Adipocyte (in vitro differentiated cells): ENCODE results near the gene MTOR.
A peak's percentile ranks its signal among the peaks of the same experiment; 100 is the strongest.
"Not testable (repeated sequence)": the region's sequence is repeated elsewhere in the genome, so short reads cannot be mapped to it uniquely, and the experiment has no call there.

Experiments
- DNase-seq: peaks from one replicate; pipeline ENCODE4 v3.0.0-alpha.2; 2015; ENCODE audit warnings: low read depth
- H3K27me3 ChIP-seq: replicated peaks from 2 replicates; pipeline ENCODE4 v1.7.0; 2013; ENCODE audit warnings: mild to moderate bottlenecking, low read length, moderate library complexity; ENCODE audit not compliant: control insufficient read depth, insufficient read depth
- H3K36me3 ChIP-seq: 2 replicates; pipeline ENCODE4 v1.7.0; 2013; ENCODE audit warnings: low read length, mild to moderate bottlenecking, moderate library complexity; ENCODE audit not compliant: control insufficient read depth, insufficient read depth, severe bottlenecking
- H3K4me1 ChIP-seq: 2 replicates; pipeline ENCODE4 v1.7.0; 2013; ENCODE audit warnings: mild to moderate bottlenecking, low read length, moderate library complexity; ENCODE audit not compliant: control insufficient read depth, insufficient read depth
- H3K4me3 ChIP-seq: 2 replicates; pipeline ENCODE4 v1.7.0; 2013; ENCODE audit warnings: mild to moderate bottlenecking, low read length, moderate library complexity
- H3K9ac ChIP-seq: 2 replicates; pipeline ENCODE4 v1.7.0; 2013; ENCODE audit warnings: mild to moderate bottlenecking, low read length, moderate library complexity
- H3K9me3 ChIP-seq: 2 replicates; pipeline ENCODE4 v1.7.0; 2013; ENCODE audit warnings: mild to moderate bottlenecking, low read length, moderate library complexity; ENCODE audit not compliant: control insufficient read depth

The MTOR gene

DNA sequence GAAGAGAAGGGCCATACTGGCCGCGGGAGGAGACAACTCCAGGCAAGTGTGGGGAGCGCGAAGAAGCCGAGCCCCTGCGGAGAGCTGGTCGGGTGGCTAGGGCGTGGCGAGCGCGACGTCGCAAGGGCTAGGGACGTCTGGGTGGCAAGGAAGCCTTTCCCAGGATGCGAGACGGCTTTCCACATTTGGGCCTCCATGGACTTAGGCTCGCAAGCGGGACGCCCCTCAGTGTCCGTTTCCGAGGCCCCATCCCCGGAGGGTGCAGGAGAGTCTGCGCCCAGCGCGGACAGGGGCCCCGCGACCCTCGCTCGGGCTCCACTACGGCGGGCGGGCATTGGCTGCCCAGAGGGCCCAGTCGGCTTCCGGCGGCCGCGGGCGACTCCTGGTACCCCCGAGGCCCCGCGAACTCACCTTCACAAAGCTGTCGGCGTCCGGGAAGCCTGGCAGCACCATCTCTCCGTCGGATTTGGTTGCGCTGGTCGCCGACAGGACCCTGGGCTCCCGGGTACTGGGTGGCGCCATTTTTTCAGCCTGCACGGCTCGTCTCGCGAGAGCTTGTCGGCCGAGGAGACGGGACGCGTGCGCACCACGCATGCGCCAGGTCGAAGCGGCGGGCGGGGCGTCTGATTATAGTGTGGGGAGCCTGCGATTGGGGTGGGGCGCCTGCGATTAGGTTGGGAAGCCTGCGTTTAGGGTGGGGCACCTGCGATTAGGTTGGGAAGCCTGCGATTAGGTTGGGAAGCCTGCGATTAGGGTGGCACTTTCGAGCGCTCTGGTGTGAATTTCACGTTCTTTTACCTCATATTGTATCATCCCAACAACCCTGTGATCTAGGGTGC is 162.8 kb downstream of the MTOR start, which contains the start of gene EXOSC10:
EXOSC10 (minus strand) TSS at position 560 of the 839 bp plus-strand sequence; CDS start at position 522, 38 bp downstream.
- Histone ChIP-seq H3K4me1 (peaks cover 15% of the 10 kb centered on the region), H3K4me3 (peak within 1 kb of the TSS; percentile 99), H3K36me3 (peaks cover 24% of the 10 kb centered on the region), H3K9ac (peak within 1 kb of the TSS; percentile 99), H3K9me3 (no peaks in the 10 kb centered on the region), H3K27me3 (no peaks in the 10 kb centered on the region)
- peak; percentile 98 for DNase-seq

GRCh38 chr1:11098931-11099309 is 163.4 kb downstream of the MTOR start:
- no peak for DNase-seq
- Histone ChIP-seq H3K4me3 (peak overlapping the region; percentile 99), H3K36me3 (peaks cover 30% of the 10 kb centered on the region), H3K9ac (peak overlapping the region; percentile 99), H3K4me1 (peaks cover 15% of the 10 kb centered on the region), H3K27me3 (no peaks in the 10 kb centered on the region), H3K9me3 (no peaks in the 10 kb centered on the region)

- H3K9ac ChIP-seq, H3K4me3 ChIP-seq, H3K9me3 ChIP-seq, H3K27me3 ChIP-seq, DNase-seq: not testable (repeated sequence)
- Histone ChIP-seq H3K4me1 (peaks cover 14% of the 10 kb centered on the region), H3K36me3 (peaks cover 53% of the 10 kb centered on the region)
Measured at GRCh38 chr1:11083784-11084183, 178.6 kb downstream of the MTOR start.

GRCh38 chr1:11080931-11081330 is 181.4 kb downstream of the MTOR start:
- H3K9me3 ChIP-seq, result no peaks in the 10 kb centered on the region
- H3K36me3 ChIP-seq, result peaks cover 46% of the 10 kb centered on the region
- H3K27me3 ChIP-seq, result no peaks in the 10 kb centered on the region
- no peak overlapping the region for H3K9ac ChIP-seq
- H3K4me1 ChIP-seq, result peaks cover 22% of the 10 kb centered on the region
- H3K4me3 ChIP-seq, result no peak overlapping the region
- DNase-seq, result no peak

- no peaks in the 10 kb centered on the region for H3K27me3 ChIP-seq
- peaks cover 68% of the 10 kb centered on the region for H3K36me3 ChIP-seq
- no peak overlapping the region for H3K9ac ChIP-seq
- H3K4me3 ChIP-seq, result no peak overlapping the region
- H3K4me1 ChIP-seq, result peaks cover 22% of the 10 kb centered on the region
- no peaks in the 10 kb centered on the region for H3K9me3 ChIP-seq
- DNase-seq, result peak; percentile 14
Measured at GRCh38 chr1:11078631-11079030, 183.7 kb downstream of the MTOR start.

GRCh38 chr1:11073398-11073797 is 189.0 kb downstream of the MTOR start:
- H3K4me1 ChIP-seq, H3K27me3 ChIP-seq, H3K9me3 ChIP-seq, H3K4me3 ChIP-seq, H3K9ac ChIP-seq, DNase-seq: not testable (repeated sequence)
- H3K36me3 ChIP-seq, result peaks cover 90% of the 10 kb centered on the region

DNA sequence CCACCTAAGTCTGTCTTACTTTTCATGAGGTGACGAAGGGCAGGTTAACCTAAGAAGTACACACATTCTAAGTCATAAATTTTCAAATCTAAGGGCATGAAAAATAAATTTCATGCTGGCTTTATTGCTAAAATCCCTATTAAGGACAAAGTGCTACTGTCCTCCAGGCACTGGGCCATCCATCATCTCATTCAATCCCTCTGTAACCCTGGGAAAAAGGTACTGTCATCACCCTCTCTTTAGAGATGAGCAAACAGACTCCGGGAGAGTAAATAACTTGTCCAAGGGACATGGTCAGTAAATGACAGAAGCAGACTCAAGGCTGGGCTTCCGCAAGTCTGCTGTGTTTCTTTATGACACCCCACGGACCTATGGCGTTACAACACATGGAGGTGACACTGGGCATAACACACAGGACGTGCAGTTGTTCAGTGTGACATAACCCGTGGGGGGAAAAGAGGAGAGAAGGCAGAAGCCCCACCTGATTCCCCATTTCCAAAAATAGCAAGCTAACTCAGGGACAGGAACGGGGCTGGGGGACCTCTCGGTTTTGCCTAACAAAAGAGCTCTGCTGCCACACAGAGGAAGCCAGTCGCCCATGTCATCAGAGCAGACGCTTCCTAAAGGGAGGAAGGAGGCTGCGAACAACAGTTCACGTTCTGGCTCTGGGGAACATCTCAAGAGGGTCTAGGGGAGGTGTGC is 190.0 kb downstream of the MTOR start:
- Histone ChIP-seq H3K4me1 (no peaks in the 10 kb centered on the region), H3K9ac (no peak overlapping the region), H3K9me3 (no peaks in the 10 kb centered on the region), H3K36me3 (peaks cover 98% of the 10 kb centered on the region), H3K27me3 (no peaks in the 10 kb centered on the region), H3K4me3 (no peak overlapping the region)
- no peak for DNase-seq

GRCh38 chr1:11071463-11072215 is 190.7 kb downstream of the MTOR start:
- no peaks in the 10 kb centered on the region for H3K4me1 ChIP-seq
- H3K27me3 ChIP-seq, result no peaks in the 10 kb centered on the region
- no peak overlapping the region for H3K4me3 ChIP-seq
- H3K9me3 ChIP-seq, result no peaks in the 10 kb centered on the region
- H3K9ac ChIP-seq, result no peak overlapping the region
- no peak for DNase-seq
- peaks cover 95% of the 10 kb centered on the region for H3K36me3 ChIP-seq

DNA sequence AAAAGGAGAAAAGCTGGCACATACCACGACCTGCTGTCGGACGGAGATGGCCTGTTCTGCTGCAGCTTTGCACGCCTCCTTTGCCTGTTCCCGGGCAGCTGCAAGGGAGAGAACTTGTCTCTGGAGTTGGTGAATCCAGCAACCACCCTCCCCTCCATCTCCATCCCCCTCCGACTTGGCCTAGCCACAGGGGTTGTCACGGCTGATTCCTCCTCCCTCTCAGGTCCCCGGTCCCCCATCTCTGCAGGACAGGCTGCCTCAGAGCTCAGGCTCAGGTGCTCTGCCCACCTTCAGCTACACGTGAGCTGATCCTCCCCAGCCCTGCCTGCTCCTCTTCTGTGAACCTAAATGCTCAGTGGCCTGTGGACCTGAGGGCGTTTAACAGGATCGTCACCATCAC is 191.5 kb downstream of the MTOR start:
- no peak for DNase-seq
- no peak overlapping the region for H3K9ac ChIP-seq
- no peaks in the 10 kb centered on the region for H3K27me3 ChIP-seq
- peaks cover 95% of the 10 kb centered on the region for H3K36me3 ChIP-seq
- no peak overlapping the region for H3K4me3 ChIP-seq
- H3K4me1 ChIP-seq, result no peaks in the 10 kb centered on the region
- H3K9me3 ChIP-seq, result no peaks in the 10 kb centered on the region

DNA sequence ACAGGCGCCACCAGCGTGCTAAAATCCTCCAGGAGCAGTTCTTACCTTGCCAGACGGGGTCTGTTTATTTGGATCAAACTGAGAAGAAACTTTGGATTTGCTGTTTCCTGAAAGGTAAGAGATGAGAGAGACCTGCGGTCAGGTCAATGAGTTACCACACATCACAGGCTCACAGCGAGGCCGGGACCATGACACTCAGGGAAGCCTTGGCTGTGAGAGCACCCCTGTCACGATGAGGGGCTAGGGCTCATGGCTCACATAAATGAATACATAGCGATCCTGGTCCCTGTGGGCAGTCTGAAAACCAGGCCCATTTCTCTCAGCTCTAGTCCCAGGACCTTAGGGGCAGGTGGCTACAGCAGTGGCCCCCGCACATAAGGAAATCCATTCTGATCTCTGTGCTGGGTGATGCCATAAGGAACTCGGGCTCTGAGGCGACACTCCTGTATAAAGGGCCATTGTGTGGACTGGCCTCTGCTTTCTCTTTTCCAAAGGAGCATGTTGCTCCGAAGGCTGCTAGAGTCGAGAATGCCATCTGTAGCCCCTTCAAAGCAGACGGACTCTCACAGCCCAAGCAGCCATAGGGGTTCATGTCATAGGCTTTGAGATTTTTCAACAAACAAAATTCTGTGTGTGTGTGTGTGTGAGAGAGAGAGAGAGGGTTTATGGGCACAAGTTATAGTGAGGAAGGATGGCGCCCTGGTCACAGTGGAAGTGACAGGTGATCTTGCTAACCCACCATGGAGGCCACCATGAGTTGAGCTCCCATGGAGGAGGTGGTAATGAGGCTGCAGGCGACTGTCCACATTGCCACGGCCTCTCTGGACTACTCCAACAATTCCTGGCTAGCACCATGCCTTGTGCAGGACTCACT is 193.5 kb downstream of the MTOR start:
- Histone ChIP-seq H3K36me3 (peaks cover 90% of the 10 kb centered on the region), H3K9me3 (no peaks in the 10 kb centered on the region), H3K4me3 (no peak overlapping the region), H3K9ac (no peak overlapping the region), H3K27me3 (no peaks in the 10 kb centered on the region), H3K4me1 (no peaks in the 10 kb centered on the region)
- DNase-seq, result no peak
